Subcutaneous adipose tissue (tissue), 4 donors: ENCODE measurements around the gene MMP2. TPM values are rescaled to one million over a fixed set of nuclear protein-coding genes. Genes with fewer than 3 reads are reported as not detected.

ENCODE experiments used
- total RNA-seq, 4 donors: library from RNA; depleted of rRNA; stranded (reverse); fragments of >200 nt; gene quantifications; one replicate each; pipeline ENCODE4 v1.1.0, GENCODE V29; 2016
- TF ChIP-seq, protein P1 (sequence below): fragments of 450-650 bp; IDR thresholded peaks from one replicate; pipeline ENCODE4 v1.5.1; 2016; ENCODE audit warnings: low read depth, mild to moderate bottlenecking, control low read depth, antibody characterized with exemption, moderate library complexity

MMP2 gene
- total RNA-seq, 4 donors from 2014 or later: 277 to 874 (median 585) TPM

DNA sequence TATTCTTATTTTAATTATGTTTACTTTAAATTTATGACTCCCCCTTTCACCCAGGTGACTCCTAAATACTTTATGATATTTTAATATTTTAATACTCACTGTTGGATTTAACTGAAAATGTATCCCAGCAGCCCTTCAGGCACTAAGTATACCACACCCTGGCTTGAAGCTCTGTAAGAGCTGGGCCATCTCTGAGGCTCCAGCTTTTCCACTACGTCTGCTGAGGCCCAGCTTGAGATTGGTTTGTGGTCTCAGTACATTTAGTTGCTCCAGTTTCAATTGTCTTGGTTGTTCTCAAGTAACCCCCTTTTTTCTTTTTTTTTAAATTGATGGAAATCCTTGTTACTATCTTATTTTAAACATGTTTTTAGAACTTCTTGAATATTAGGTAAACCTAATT lies 60.5 kb downstream of the MMP2 start:
- TF ChIP-seq, protein P1, sequence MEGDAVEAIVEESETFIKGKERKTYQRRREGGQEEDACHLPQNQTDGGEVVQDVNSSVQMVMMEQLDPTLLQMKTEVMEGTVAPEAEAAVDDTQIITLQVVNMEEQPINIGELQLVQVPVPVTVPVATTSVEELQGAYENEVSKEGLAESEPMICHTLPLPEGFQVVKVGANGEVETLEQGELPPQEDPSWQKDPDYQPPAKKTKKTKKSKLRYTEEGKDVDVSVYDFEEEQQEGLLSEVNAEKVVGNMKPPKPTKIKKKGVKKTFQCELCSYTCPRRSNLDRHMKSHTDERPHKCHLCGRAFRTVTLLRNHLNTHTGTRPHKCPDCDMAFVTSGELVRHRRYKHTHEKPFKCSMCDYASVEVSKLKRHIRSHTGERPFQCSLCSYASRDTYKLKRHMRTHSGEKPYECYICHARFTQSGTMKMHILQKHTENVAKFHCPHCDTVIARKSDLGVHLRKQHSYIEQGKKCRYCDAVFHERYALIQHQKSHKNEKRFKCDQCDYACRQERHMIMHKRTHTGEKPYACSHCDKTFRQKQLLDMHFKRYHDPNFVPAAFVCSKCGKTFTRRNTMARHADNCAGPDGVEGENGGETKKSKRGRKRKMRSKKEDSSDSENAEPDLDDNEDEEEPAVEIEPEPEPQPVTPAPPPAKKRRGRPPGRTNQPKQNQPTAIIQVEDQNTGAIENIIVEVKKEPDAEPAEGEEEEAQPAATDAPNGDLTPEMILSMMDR: no peak

DNA sequence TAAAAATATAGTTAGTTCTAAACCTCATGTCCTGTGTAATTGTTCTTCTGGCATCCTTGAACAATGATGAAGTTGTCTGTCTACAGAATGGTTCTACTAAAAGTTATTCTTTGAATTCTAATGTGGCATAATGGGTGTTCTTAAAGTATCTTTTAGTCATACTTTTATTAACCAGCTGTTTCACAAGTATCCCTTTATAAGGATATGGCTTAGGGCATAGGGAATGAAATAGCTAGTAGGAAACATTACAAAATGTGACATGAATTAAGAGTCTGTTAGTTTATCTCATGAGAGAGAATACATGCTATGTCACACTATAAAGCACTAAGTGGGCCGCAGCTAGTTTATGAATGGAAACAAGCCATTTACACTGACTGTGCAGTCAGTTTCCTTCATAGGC lies 61.2 kb downstream of the MMP2 start:
- TF ChIP-seq, protein P1: no peak

DNA sequence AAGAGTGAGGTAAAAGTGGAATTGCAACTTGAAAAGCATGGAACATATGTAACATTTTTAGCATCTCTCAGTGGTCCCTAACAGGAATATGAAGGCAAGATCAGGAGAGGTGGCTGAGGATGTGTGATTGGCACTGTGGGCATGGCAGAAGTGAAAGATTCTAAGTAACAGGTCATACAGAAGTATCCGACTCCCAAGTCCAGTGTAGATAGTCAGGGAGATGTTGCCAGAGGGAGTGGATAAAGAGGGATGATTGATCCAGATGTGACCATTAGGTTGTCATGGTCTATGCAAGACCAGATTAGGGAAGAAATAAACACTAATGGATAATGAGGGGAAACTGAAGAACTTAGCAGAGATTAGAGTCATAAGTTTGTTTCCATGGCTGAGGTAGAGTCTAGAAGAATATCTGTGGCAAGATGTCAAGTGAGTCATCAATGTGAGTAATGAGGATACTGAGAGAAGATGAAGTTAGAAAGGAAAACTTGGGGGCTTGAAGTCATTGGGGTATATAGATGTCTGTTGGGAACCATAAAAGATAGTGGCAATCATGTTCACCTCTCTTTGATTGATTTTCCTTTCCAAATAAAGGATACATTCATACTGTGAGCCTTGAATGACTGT lies 63.6 kb downstream of the MMP2 start:
- TF ChIP-seq, protein P1: no peak

DNA sequence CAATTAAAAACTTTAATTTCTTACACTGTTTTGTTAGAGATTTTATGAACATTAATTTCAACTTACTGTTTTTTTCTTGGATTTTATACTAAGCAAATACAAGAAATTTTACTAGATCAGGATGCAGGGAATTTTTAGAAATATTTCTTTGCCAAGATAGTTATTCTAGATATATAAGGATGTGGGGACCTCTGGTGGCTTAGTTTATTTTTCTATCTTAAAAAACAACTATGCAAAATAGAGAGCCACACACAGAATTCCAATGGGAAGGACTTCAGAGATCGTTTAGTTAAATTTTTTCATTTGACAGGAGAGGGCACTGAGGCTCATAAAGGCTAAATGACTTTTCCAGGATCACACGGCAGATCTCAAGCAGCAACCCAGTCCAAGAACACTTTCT lies 64.5 kb downstream of the MMP2 start:
- TF ChIP-seq, protein P1: no peak

DNA sequence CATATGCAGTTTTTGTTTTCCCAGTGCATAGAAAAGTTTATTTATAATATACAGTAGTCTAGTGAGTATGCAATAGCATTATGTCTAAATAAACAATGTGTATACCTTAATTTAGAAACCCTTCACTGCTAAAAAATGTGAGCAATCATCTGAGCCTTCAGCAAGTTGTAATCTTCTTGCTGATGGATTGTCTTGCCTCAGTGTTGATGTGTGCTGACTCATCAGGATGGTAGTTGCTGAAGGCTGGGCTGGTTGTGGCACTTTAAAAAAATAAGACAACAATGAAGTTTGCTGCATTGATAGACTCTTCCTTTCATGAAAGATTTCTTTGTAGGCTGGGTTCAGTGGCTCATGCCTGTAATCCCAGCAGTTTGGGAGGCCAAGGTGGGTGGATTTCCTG lies 73.6 kb downstream of the MMP2 start:
- TF ChIP-seq, protein P1: no peak

DNA sequence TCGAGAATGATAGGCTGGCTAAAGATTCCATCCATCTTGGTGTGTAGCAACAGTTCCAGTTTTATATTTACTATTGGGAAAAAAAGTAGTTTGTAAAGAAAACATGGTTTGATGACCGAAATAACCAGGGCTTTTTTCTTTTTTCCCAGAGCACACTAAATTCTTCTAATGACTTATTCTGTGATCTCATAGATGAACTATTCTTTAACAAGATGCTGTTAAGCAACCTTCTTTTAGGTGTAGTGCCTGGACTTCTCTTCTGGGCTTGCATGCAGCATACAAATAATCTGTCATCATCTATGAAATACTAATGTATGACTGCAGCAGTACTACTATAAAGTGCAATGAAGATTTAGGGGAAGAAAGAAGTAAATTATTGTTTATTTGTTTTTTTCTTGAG lies 76.4 kb downstream of the MMP2 start:
- TF ChIP-seq, protein P1: no peak

Other genes with a start within 250 kb of the MMP2 start
- gene IRX6, start 155.0 kb upstream of the MMP2 start, total RNA-seq: 10 to 100 TPM in 2 of 4 donors, 1 to 10 TPM in 2; 5.2 to 15.2 (median 11.1) TPM
- gene LPCAT2, start 29.9 kb downstream of the MMP2 start, total RNA-seq: 10 to 100 TPM; 14.1 to 37.1 (median 18.5) TPM
- gene CAPNS2, start 87.5 kb downstream of the MMP2 start, total RNA-seq: 1 to 10 TPM in 2 of 4 donors, not detected in 2; 2.3 to 3.2 TPM
- 1 to 10 TPM in 2 of 4 donors, under 1 TPM in 1, not detected in 1; 0.65 to 1.7 (median 1.3) TPM for gene SLC6A2, start 176.8 kb downstream of the MMP2 start, total RNA-seq